ENCODE measurements around the gene FNBP1L.

DNA sequence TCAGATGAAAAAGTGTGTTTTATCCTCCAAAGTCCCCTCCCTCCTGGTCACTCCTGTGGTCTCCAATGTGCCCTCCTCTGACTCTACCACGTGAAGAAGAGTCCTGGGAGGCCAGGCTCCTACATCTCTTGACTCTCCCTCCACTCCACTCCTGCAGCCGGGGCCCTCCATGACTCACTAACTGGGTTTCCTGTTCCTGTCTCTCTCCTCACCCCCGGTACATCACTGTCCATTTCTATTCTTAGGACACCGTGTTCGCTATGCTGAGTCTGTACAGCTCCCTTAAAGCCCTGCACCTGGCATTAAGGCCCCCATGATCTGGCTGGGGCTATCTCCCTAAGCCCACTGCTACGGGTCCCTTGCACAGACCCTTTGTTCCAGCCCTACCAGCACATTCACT is 140.3 kb downstream of the FNBP1L start:
- TF ChIP-seq, protein P1, sequence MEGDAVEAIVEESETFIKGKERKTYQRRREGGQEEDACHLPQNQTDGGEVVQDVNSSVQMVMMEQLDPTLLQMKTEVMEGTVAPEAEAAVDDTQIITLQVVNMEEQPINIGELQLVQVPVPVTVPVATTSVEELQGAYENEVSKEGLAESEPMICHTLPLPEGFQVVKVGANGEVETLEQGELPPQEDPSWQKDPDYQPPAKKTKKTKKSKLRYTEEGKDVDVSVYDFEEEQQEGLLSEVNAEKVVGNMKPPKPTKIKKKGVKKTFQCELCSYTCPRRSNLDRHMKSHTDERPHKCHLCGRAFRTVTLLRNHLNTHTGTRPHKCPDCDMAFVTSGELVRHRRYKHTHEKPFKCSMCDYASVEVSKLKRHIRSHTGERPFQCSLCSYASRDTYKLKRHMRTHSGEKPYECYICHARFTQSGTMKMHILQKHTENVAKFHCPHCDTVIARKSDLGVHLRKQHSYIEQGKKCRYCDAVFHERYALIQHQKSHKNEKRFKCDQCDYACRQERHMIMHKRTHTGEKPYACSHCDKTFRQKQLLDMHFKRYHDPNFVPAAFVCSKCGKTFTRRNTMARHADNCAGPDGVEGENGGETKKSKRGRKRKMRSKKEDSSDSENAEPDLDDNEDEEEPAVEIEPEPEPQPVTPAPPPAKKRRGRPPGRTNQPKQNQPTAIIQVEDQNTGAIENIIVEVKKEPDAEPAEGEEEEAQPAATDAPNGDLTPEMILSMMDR (conservative IDR thresholded peaks at IDR 0.05), result no peak
- TF ChIP-seq ZFX (IDR thresholded peaks at IDR 0.05), result no peak

All from C4-2B (cell line).